HG03159 (cell line): ENCODE results near the gene GPR89A.
A peak's percentile ranks its signal among the peaks of the same experiment; 100 is the strongest.
"Not testable (repeated sequence)": the region's sequence is repeated elsewhere in the genome, so short reads cannot be mapped to it uniquely, and the experiment has no call there.

Source experiments
- ATAC-seq: cut with Tn5 transposase; IDR thresholded peaks from one replicate; pipeline ENCODE4 v1.9.1; 2021; ENCODE audit warnings: mild to moderate bottlenecking, moderate library complexity; ENCODE audit not compliant: unreplicated experiment

GPR89A gene

GRCh38 chr1:145684858-145685257 lies 77.1 kb downstream of the GPR89A start:
- ATAC-seq = not testable (repeated sequence)

- not testable (repeated sequence) for ATAC-seq
These were observed 78.3 kb downstream of the GPR89A start for GRCh38 chr1:145686078-145686477.

GRCh38 chr1:145688328-145688727 lies 80.5 kb downstream of the GPR89A start:
- ATAC-seq = no peak

- no peak for ATAC-seq
These were observed 81.1 kb downstream of the GPR89A start for GRCh38 chr1:145688924-145689323.

GRCh38 chr1:145689922-145690321 lies 82.1 kb downstream of the GPR89A start:
- no peak for ATAC-seq

- ATAC-seq = peak; percentile 66
These were observed 83.1 kb downstream of the GPR89A start for GRCh38 chr1:145690587-145691558.

- ATAC-seq = no peak
These were observed 85.1 kb downstream of the GPR89A start for GRCh38 chr1:145692785-145693443.

GRCh38 chr1:145695821-145696629 lies 88.2 kb downstream of the GPR89A start:
- no peak for ATAC-seq

- no peak for ATAC-seq
These were observed 88.8 kb downstream of the GPR89A start for GRCh38 chr1:145696630-145696960.

GRCh38 chr1:145701306-145701862 lies 93.6 kb downstream of the GPR89A start:
- ATAC-seq = no peak

GRCh38 chr1:145702052-145702451 lies 94.3 kb downstream of the GPR89A start:
- no peak for ATAC-seq

- ATAC-seq = no peak
These were observed 95.0 kb downstream of the GPR89A start for GRCh38 chr1:145702826-145703225.

- no peak for ATAC-seq
These were observed 97.8 kb downstream of the GPR89A start for GRCh38 chr1:145705622-145706021.

- ATAC-seq = no peak
These were observed 98.4 kb downstream of the GPR89A start for GRCh38 chr1:145706086-145706664.

- ATAC-seq = no peak
These were observed 99.5 kb downstream of the GPR89A start, which contains the start of gene PDZK1 for GRCh38 chr1:145707183-145707867. PDZK1 (minus strand) TSS chr1:145707368; CDS start chr1:145688021, 19,347 bp downstream.

GRCh38 chr1:145708063-145708462 lies 100.3 kb downstream of the GPR89A start:
- no peak for ATAC-seq

GRCh38 chr1:145710291-145711027 lies 102.7 kb downstream of the GPR89A start:
- ATAC-seq = no peak

GRCh38 chr1:145711213-145711651 lies 103.4 kb downstream of the GPR89A start:
- ATAC-seq = no peak

GRCh38 chr1:145714524-145715111 lies 106.8 kb downstream of the GPR89A start:
- ATAC-seq = no peak
